NCI-H146 treated with DMSO at 0.1 percent for 48 hours (cell line): ENCODE results near the gene MAD1L1.
"Not testable (repeated sequence)": the region's sequence is repeated elsewhere in the genome, so short reads cannot be mapped to it uniquely, and the experiment has no call there.

Experiments
- DNase-seq: peaks from one replicate; lab custom pipeline; 2025; ENCODE audit not compliant: unreplicated experiment; lab: John Stamatoyannopoulos, UW

Gene MAD1L1

DNA sequence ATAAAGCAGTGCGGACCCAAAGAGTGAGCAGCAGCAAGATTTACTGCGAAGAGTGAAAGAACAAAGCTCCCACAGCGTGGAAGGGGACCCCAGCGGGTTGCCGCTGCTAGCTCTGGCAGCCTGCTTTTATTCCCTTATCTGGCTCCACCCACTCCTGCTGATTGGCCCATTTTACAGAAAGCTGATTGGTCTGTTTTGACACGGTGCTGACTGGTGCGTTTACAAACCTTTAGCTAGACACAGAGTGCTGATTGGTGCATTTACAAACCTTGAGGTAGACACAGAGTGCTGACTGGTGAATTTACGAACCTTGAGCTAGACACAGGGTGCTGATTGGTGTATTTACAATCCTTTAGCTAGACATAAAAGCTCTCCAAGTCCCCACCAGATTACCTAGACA is 256.2 kb downstream of the MAD1L1 start:
- not testable (repeated sequence) for DNase-seq

DNA sequence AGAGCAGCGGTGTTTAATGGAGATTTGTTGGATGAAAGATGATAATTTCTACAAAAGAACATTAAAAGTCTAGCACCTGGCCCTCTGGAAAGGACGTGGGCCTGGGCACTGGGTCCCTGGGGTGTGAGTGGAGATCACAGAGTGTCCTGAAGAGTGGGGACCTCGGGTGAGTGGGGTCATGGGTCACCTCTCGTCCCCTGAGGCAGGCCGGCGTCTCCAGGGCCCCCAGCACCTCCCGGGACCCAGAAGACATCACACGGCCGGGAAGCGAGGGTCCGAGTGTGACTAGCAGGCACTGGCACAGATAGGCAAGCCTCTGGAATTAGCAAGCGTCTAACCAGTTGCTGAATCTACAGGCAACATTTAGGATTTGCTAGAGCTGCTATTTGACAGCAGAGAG is 257.2 kb downstream of the MAD1L1 start:
- DNase-seq: no peak

DNA sequence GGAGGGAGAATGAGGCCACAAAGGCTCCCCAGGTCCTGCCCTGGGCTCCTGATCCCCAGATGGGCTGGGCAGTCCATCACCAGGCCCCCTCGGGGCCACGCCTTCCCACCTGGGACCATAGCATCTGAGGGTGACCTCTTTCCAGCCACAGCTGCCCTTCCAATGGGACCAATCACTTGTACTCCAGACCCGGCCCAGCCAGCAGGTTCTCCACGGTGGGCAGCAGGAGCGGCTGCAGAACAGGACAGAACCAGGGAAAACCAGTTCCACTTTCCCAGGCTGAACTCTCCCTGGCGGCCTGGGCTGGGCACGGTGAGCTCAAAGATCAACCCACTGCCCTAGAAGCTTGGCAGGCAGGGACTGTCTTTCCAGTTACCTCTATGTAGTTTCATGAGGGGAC is 257.6 kb downstream of the MAD1L1 start:
- no peak for DNase-seq

DNA sequence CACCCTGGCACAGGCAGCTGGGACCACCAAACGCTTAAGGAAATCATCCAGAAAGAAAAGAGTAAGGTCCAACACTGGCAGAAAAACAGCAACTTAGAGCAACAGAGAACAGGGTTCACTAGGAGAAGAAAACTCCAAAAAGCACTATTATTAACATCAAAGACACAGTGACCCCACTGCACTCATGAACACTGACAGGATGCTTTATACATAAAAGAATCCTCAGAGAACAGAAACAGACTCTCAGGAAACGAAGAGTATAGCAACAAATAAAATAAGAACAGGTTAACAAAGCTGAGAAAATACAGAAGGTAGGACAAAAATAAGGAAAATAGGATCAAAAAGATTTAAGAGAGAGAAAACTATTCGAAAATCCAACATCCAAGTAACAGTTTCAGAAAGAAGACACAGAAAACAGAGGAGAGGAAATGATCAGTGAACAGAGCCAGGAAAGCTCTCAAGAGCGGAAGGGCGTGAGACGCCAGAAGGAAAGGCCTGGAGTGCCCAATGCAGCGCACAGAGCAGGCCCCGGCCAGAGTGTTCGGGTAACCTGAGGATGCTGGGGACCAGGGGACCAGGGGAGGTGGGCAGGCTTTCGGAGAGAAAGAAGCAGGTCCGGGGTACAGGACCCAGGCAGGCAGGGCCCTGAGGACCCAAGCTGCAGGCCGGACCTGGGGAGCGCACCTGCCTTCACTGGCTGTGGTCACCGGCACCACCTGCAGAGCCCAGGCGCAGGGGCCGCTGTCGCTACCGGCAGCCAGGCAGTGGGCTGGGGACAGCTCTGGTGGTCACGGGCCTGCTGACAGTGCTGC is 258.2 kb downstream of the MAD1L1 start:
- no peak for DNase-seq

DNA sequence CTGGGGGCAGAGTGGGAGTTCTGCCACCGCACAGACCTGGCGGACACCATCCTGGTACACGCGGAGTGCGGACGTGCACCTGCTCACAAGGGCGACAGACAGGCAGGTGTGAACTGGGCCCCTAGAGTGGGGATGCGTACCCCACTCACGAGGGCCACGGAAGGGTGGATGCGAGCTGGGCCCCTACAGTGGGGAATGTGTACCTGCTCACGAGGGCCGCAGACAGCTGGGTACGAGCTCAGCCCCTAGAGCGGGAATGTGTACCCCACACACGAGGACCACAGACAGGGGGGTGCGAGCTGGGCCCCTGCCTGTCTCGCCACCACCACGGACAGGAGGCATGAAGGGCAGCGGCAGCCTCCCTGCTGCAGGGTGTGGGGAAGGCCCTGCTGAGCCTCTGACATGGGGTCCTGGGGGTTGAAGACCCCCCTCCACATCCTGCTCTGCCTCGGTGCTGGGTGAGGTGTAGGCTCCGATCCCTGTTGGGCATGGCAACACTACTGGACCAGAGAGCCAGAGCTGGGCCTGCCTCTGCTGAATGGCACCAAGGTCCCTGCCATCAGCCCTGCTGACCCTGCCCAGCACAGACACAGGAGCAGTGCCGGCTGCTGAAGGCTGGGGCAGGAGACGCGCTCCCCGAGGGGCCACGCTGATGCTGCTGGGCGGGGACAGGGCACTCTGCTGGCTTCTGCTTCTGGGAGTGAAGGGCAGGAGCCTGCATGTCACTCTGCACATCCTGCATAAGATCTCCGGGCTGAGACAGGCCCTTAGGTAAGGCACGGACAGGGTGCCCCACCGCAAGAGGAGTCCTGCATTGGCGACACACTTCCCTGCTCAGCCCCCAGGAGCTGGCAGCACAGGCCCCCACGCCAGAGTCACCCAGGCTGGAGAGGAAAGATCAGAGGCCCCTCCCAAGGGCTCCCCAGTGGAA is 259.2 kb downstream of the MAD1L1 start:
- DNase-seq: no peak

DNA sequence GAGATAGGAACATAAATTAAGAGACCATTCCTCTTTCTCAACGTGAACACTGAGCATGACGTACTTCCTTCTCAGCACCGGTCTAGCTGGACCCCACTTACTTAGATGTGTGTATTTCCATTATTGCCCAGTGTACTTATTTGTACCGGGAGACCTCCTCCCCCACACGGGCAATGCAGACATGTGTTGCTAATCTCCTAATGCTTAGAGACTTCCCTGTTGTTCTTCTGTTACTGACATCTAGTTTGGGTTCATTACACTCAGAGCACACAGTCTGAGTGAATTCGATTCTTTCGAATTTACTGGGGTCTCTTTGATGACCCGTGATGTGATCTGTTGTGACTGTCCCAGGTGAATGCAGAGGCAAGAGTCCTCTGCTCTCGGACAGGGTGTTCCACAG is 260.0 kb downstream of the MAD1L1 start:
- no peak for DNase-seq

DNA sequence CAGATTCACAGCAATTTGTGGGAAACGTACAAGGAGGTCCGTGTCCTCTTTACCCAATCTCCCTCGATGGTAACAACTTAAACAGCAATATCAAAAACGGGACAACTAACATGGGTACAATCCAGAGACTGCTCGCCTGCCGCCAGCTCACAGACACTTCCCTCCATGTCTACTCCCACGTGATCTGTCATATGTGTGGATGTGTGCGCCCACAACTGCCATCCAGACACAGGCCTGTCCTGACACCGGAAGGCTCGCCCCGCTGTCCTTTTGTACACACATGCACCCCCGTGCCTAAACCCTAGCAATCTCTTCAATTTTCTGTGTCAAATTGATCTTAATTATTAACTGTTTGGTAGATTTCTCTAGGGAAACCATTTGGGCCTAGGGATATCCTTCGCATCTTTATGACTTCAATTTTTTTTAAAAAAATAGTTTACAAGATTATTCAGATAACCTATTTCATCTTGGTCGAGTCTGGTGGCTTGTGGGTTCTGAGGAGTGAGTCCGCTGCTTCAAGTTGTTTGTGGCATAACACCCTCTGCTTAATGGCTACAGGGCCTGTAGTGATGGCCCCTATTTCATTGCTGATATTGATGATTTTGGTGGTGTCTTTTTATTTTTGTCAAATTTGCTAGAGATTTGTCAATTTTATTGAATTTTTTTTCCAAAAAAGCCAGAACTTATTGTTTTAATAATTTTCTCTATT is 260.6 kb downstream of the MAD1L1 start:
- no peak for DNase-seq

DNA sequence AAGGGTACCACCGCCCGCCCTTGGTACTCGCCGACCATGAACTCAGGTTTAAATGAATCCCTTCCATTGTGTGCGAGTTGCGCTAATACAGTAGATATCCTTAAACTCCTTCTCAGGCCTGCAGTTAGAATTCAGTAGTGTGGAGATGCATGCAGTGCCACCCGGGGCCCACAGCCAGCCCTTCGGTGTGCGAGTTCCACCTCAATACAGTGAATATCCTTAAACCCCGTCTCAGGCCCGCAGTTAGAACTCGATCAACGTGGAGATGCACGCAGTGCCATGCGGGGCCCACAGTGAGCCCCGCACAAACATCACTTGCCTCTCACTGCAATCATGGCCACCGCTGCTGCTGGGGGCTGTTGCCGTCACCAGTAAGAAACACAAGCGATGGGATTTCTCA is 261.9 kb downstream of the MAD1L1 start:
- DNase-seq: no peak

DNA sequence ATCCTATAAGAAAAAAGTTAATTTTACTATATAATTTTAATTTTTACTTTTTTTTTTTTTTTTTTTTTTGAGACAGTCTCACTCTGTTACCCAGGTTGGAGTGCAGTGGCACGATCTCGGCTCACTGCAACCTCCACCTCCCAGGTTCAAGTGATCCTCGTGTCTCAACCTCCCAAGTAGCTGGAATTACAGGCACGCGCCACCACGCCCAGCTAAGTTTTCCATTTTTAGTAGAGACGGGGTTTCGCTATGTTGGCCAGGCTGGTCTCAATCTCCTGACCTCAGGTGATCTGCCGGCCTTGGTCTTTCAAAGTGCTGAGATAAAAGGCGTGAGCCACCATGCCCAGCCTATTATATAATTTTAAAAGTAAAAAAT is 262.5 kb downstream of the MAD1L1 start:
- not testable (repeated sequence) for DNase-seq

DNA sequence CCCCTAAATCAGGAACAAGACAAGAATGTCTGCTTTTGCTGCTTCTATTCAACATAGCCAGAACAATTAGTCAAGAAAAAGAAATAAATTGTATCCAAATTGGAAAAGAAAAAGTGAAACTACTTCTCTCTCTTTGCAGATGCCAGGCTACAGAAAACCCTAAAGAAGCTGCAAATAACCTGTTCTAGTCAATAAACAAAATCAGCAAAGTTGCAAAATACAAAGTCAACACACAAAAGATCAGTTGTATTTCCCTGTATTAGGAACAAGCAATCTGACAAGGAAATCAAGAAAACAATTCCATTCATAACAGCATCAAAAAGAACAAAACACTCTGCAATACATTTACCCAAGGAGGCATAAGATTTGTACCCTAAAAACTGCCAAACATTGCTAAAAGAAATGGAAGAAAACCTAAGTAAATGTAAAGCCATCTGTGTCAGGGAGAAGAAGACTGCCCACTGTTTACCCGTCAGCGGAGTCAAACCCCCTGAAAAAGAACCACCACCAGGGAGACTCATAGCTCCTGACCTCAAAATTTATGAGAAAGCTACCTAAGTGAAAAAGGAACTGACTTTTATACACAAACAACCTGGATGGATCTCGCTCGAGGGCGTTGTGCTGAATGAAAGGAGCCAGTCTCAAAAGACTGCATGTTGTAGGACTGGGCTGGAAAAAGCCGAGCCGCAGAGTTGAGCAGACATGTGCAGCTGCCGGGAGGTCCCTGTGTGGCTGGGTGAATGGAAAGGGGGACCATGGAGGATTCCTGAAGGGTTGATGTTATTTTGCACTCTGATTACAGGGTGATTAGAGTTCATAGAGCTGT is 263.1 kb downstream of the MAD1L1 start:
- no peak for DNase-seq

DNA sequence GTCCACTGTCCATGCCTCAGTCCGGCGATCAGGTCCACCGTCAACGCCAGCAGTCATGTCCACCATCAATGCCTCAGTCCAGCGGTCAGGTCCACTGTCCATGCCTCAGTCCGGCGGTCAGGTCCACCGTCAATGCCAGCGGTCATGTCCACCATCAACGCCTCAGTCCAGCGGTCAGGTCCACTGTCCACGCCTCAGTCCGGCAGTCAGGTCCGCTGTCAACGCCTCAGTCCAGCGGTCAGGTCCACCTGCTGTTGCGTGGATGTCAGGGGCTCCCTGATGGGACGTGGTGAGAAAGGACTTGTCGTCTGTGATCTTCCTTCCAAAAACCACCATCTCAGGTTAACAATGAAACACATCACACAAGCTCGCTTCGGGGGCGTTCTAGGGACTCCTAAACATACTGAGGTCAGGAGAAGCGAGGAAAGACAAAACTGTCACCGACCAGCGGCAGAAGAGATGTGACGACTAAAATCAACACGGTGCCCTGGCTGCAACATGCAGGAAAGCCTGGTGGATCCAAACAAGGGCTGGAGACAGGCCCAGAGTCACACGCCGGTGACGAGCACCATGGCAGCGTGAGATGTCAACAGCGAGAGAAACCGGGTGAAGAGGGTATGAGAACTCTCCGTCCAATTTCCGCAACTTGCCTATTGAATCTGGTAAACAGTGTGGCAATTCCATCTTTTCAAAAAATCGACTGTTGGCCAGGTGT is 264.2 kb downstream of the MAD1L1 start:
- no peak for DNase-seq

DNA sequence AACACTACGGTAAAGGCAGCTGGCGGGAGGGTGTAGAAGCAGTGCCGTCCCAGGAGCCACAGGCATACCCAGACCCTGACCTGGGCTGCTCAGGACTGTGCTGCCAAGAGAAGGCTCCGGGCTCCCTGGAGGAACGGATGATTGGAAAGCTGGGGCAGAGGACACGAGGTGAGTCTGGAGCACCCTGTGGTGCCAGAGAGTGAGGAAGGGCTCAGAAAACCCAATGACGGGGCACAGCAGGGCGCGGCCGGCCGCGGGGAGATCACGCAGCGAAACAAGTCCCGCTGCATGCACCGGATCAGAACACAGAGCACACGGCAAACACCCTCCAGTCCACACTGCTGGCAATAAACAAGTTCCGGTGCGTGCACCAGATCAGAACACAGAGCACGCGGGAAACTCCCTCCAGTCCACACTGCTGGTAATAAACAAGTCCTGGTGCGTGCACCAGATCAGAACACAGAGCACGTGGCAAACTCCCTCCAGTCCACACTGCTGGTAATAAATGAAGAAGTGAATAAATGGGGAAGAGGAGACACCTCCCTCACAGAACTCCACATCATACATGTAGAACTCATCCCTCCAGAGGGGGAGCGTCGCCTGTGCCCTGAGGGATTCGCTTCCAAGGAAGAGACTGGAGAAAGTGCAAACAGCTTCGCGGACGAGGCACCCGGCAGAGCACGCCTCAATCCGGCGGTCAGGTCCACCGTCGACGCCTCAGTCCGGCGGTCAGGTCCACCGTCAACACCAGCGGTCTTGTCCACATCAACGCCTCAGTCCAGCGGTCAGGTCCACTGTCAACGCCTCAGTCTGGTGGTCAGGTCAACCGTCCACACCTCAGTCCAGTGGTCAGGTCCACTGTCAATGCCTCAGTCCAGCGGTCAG is 265.0 kb downstream of the MAD1L1 start:
- DNase-seq: no peak

DNA sequence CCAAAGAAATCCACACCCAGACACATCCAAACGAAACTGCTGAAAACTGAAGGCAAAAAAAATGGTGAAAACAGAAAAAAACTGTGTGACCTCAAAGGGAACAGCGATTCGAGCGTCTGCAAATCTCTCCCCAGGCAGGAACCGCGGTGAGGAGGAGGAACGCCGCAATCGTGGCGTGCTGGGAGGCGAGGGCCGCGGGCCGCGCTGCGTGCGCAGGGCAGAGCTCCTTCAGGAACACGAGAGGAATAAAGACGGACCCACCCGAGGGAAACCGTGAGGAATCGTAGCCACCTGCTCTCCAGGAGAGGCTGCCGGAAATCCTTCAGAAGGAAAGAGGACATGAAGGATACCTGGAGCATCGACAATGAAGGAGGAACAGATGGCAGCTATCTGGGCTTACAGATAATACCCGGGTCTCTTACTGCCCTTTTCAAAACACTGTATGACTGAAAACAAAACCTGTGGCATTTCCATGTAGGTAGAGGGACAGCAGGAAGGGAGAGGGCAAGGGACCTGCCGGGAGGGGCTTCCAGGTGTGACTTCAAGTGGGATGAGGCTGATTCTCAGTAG is 266.0 kb downstream of the MAD1L1 start:
- no peak for DNase-seq

DNA sequence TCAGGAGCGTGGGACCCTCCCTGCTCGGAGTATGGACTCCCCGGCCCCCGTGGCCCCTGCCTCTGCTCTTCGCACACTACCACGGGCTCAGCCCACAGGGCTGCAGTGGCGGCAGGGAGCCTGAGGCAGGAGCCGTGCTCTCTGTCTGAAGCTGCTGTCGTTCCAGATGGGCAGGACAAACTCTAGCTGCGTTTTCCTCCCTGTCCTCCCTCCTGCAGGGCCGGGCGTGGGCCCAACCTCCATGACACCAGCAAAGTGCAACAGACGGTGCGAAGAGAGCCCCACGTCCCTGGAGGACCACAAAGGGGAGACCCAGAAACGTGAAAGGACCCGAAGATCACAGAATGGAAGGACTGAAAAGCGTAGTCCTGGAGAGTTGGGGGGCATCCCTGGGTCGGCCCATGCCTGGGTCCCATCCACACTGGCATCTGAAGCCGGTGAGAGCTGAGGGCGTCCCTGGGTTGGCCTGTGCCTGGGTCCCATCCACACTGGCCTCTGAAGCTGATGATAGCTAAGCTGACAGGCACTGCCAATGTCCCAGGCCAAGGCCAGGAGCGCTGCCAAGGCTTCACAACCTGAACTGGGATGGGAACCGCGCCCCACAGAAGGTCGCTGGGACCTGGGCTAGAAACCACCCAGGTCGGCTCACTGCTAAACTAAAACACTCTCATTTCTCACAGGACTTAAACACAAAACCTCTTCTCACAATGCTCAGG is 267.0 kb downstream of the MAD1L1 start:
- DNase-seq: no peak

DNA sequence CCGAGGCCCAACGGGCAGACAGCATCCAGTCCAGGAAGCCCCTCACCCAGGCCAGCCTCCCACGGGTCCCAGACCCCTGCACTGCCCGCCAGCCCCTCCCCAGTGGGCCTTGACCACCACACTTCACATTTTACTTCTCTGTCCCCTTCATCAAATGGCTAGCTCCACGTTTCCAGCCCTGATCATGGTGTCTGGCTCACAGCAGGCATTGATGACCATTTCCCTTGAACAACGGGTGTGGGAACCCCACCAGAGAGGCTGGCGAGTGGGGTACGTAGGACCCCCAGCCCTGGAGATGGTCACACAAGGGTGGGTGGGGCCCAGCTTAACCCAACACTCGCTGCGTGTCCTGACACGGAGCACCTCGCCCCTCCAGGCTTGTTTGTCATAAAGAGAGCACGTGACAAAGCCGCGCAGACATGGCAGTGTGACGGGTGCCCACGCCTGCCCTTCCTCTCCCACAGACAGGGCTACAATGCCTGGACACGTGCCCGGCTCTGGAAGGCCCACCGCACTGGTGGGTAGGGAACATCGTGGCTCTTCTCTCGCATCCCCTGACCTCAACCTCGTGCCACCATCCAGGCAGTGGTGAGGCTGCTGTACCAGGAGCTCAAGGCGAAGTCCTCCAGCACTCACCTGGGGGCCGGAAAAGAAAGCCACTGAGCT is 267.7 kb downstream of the MAD1L1 start:
- no peak for DNase-seq

DNA sequence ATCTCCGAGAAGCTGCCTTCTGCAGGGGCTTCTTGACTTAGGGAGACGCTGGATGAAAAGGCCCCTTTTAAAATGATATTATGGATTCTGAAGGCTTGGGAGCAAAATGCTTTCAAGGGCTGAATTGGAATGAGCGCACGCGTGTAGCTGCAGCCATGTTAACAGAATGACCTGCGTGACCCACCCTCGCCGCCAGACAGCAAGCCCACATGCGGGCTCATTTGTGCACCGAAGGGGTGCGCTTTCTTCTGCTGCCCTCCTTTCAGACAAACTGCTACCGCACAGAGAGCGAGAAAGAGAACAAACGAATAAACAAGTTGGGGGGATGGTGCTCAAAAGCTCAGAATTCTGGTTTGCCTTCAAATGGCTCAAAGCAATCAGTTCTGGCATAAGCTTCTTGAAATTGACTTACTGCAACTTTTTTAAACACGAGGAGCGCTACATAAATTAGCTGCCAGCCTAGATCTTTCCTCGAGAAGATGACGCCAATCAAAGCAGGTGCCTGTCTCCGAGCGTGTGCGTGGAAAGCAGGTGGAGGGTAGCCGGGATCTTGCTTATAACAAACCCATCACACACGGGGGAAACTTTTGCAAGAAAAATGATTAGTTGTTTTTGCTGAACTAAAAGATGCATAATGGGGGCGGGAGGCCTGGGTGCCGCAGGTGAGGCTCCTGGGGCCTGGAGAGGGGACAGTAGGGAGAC is 268.4 kb downstream of the MAD1L1 start:
- no peak for DNase-seq

DNA sequence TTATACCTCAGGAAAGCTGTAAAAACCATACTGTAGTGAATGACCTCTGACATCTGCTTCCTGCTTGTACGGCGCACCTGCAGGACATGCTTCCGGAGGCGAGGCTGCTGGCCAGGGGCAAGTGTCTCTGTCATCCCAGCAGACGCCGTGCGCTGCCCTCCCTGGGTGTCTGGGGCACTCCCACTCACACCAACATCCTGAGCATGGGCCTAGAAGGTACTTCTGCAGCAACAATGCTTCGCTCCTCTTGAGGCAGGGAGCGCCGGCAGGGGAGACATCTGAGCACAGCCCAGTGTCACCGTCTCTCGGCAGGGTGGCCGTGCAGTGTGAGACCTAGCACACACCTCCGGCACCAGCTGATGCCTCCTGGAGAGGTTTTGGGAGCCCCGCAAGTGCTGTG is 269.2 kb downstream of the MAD1L1 start:
- no peak for DNase-seq
